ENCODE results near the gene MRC2. TPM values are rescaled to one million over a fixed set of nuclear protein-coding genes. Genes with fewer than 3 reads are reported as not detected.

The MRC2 gene
- total and polyA plus RNA-seq, 9 of the 15 experiments (the other 6 are each of a cell fraction or from before 2014, with no cell fraction given), result 0.28 to 11.5 (median 6.6) TPM

DNA sequence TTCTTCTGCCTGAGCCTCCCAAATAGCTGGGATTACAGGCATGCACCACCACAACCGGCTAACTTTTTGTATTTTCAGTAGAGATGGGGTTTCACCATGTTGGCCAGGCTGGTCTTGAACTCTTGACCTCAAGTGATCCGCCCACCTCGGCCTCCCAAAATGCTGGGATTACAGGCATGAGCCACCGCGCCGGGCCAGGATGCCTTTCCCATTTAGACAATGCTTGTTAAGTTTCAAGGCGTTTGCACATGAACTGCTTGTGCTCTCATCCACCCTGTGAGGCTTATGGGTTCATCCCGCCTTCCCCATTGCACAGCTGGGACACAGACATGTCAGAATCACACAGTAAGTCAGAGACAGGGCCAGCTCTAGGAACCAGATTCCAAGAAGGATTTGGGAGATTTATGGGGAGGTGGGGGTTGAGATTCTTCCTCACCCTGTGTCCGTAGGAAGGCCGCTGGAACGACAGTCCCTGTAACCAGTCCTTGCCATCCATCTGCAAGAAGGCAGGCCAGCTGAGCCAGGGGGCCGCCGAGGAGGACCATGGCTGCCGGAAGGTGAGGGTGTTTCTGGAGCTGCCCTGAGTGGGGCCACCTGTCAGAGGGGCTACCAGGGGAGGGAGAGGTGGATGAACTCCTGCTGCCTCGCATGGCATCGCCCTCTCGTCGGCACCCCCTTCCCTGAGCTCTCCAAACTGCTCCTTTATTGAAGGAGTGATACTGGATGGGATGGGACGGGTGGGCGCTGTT is 46.3 kb downstream of the MRC2 start:
- peak overlapping the region in 1 of 2 experiments; percentile 57; a peak in 2 of 4 replicates for H3K9ac ChIP-seq (ENCODE audit: insufficient read depth in 1 of 2, low read depth in 2 of 2, low read length in 2 of 2)
- peak overlapping the region; percentile 59; the same call in 1 of the 2 replicates for H2AFZ ChIP-seq (ENCODE audit: low read depth, low read length)
- no peaks in the 10 kb centered on the region for H3K36me3 ChIP-seq (ENCODE audit: control insufficient read depth, insufficient read depth, low read length)
- WGBS (ENCODE audit: insufficient coverage, low coverage, missing lambda C conversion rate), result 50% methylated on average over 13 of the region's 20 CpGs
- no peaks in the 10 kb centered on the region for H3K9me1 ChIP-seq (ENCODE audit: control insufficient read depth, insufficient read depth, low read length)
- no peak overlapping the region for H3K4me2 ChIP-seq (ENCODE audit: insufficient read depth, low read length)
- ChIA-PET POLR2A (interaction anchor here (0.5 kb wide), 1 partner anchor 19 kb away, joined by 3 read pairs; no protein-coding TSS in a partner anchor), CTCF (ENCODE audit: low intra/inter-chr PET ratio) (interaction anchor here (1.8 kb wide), 1 partner anchor 294 kb away, joined by 14 read pairs; no protein-coding TSS in a partner anchor)
- no peaks in the 10 kb centered on the region for H4K20me1 ChIP-seq (replicated peaks; ENCODE audit: control insufficient read depth, insufficient read depth, low read length)
- H3K4me3 ChIP-seq, result no peak overlapping the region
- no peak overlapping the region for H3K27ac ChIP-seq (ENCODE audit: extremely low read depth, low read depth, low read length)
- FAIRE-seq, result peak; percentile 11
- BruUV-seq (replicated peaks), result no TSS peak
- DNase-seq (ENCODE audit: extremely low read depth in 1 of 4, low spot score in 3 of 4), result no peak
- H3K4me1 ChIP-seq (replicated peaks in 1 of 2; ENCODE audit: control insufficient read depth in 2 of 2, insufficient read depth in 2 of 2, low read length in 2 of 2), result peaks cover 8 to 43% of the 10 kb centered on the region in 2 experiments; a peak in 4 of 5 replicates
- H3K79me2 ChIP-seq (ENCODE audit: control insufficient read depth, insufficient read depth, low read length), result no peaks in the 10 kb centered on the region
- no peak for ATAC-seq
- in situ Hi-C loops (cut with MboI), result no loop called here
- H3K9me3 ChIP-seq (replicated peaks; ENCODE audit: control insufficient read depth, insufficient read depth, low read depth, low read length), result no peaks in the 10 kb centered on the region
- H3K27me3 ChIP-seq (ENCODE audit: control insufficient read depth in 2 of 2, insufficient read depth in 2 of 2, low read length in 2 of 2), result no peaks in the 10 kb centered on the region
- intact Hi-C loops (cut with micrococcal nuclease), result loop anchor here (10.0 kb wide), 1 partner anchor 731 kb away; no protein-coding TSS in a partner anchor
- TF ChIP-seq, protein P1, sequence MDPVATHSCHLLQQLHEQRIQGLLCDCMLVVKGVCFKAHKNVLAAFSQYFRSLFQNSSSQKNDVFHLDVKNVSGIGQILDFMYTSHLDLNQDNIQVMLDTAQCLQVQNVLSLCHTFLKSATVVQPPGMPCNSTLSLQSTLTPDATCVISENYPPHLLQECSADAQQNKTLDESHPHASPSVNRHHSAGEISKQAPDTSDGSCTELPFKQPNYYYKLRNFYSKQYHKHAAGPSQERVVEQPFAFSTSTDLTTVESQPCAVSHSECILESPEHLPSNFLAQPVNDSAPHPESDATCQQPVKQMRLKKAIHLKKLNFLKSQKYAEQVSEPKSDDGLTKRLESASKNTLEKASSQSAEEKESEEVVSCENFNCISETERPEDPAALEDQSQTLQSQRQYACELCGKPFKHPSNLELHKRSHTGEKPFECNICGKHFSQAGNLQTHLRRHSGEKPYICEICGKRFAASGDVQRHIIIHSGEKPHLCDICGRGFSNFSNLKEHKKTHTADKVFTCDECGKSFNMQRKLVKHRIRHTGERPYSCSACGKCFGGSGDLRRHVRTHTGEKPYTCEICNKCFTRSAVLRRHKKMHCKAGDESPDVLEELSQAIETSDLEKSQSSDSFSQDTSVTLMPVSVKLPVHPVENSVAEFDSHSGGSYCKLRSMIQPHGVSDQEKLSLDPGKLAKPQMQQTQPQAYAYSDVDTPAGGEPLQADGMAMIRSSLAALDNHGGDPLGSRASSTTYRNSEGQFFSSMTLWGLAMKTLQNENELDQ (CRISPR knock-in tag; IDR thresholded peaks at IDR 0.05; ENCODE audit: borderline replicate concordance), result no peak
- TF ChIP-seq SMC3 (conservative IDR thresholded peaks at IDR 0.05; ENCODE audit: insufficient read depth, low read depth, low read length) (no peak), RFX7 (CRISPR knock-in tag; IDR thresholded peaks at IDR 0.05) (no peak), OTX1 (CRISPR knock-in tag; IDR thresholded peaks at IDR 0.05) (no peak), FOXJ3 (CRISPR knock-in tag; IDR thresholded peaks at IDR 0.05) (no peak), ZKSCAN3 (CRISPR knock-in tag; IDR thresholded peaks at IDR 0.05) (no peak), NFRKB (IDR thresholded peaks at IDR 0.05; ENCODE audit: low read depth) (no peak), ZNF79 (CRISPR knock-in tag; IDR thresholded peaks at IDR 0.05; ENCODE audit: low read depth) (no peak), SMAD3 (CRISPR knock-in tag; conservative IDR thresholded peaks at IDR 0.05) (no peak), ZNF24 (IDR thresholded peaks at IDR 0.05) (no peak)
- TF ChIP-seq, protein P2, sequence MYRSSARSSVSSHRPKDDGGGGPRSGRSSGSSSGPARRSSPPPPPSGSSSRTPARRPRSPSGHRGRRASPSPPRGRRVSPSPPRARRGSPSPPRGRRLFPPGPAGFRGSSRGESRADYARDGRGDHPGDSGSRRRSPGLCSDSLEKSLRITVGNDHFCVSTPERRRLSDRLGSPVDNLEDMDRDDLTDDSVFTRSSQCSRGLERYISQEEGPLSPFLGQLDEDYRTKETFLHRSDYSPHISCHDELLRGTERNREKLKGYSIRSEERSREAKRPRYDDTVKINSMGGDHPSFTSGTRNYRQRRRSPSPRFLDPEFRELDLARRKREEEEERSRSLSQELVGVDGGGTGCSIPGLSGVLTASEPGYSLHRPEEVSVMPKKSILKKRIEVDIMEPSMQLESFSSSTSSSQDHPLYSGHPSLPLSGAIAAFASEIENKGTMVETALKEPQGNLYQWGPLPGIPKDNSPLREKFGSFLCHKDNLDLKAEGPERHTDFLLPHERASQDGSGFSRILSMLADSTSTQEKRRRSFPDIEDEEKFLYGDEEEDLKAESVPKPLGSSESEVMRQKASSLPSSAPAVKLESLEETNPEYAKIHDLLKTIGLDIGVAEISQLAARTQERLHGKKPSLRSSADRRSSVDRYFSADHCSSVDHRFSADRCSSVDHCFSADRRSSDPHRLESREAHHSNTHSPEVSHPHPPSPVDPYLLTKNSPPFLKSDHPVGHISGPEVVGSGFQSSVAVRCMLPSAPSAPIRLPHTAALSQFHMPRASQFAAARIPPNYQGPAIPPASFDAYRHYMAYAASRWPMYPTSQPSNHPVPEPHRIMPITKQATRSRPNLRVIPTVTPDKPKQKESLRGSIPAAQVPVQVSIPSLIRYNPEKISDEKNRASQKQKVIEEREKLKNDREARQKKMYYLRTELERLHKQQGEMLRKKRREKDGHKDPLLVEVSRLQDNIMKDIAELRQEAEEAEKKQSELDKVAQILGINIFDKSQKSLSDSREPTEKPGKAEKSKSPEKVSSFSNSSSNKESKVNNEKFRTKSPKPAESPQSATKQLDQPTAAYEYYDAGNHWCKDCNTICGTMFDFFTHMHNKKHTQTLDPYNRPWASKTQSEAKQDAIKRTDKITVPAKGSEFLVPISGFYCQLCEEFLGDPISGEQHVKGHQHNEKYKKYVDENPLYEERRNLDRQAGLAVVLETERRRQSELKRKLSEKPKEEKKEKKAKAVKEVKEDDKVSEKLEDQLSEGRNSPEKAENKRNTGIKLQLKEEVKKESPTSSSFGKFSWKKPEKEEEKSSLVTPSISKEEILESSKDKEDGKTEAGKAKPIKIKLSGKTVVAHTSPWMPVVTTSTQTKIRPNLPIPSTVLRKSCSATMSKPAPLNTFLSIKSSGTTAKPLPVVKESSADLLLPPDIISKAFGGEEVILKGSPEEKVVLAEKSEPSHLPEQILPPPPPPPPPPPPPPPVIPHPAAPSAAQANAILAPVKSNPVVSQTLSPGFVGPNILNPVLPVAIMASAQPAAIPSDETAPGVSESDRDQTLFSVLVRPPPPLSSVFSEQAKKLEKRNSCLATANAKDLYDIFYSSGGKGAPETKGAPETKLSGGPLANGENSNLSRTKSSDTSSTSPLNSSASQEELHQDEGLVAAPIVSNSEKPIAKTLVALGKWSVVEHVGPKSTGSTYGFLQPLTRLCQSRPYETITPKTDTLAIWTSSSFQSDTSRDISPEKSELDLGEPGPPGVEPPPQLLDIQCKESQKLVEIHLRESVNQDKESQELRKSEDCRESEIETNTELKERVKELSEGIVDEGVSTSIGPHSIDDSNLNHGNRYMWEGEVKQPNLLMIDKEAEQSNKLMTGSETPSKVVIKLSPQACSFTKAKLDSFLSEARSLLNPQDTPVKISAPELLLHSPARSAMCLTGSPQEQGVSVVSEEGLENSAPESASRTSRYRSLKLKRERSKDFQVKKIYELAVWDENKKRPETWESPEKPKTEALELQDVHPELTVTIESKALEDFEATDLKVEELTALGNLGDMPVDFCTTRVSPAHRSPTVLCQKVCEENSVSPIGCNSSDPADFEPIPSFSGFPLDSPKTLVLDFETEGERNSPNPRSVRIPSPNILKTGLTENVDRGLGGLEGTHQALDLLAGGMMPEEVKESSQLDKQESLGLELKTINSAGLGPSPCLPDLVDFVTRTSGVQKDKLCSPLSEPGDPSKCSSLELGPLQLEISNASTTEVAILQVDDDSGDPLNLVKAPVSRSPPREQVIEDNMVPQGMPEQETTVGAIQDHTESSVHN (IDR thresholded peaks at IDR 0.05; ENCODE audit: borderline replicate concordance in 1 of 2, low read depth in 1 of 2), result no peak

Data from K562 (cell line).